HG03432 (cell line): Measurements from ENCODE around the gene GLRX.

Experiments
- ATAC-seq: cut with Tn5 transposase; IDR thresholded peaks from one replicate; pipeline ENCODE4 v1.9.1; 2021; ENCODE audit warnings: mild to moderate bottlenecking, moderate library complexity; ENCODE audit not compliant: unreplicated experiment

GLRX gene

GRCh38 chr5:95810305-95811125, 12.0 kb downstream of the GLRX start:
- ATAC-seq: no peak

- ATAC-seq: no peak
Observed at GRCh38 chr5:95809414-95809960, 13.0 kb downstream of the GLRX start.

GRCh38 chr5:95808686-95809413, 13.7 kb downstream of the GLRX start:
- peak; percentile 99 for ATAC-seq

GRCh38 chr5:95808013-95808685, 14.4 kb downstream of the GLRX start:
- no peak for ATAC-seq

GRCh38 chr5:95806687-95807086, 15.8 kb downstream of the GLRX start:
- no peak for ATAC-seq

GRCh38 chr5:95804736-95805539, 17.6 kb downstream of the GLRX start:
- ATAC-seq: no peak

- ATAC-seq: no peak
Observed at GRCh38 chr5:95803271-95804148, 19.0 kb downstream of the GLRX start.

- ATAC-seq: no peak
Observed at GRCh38 chr5:95801961-95802360, 20.6 kb downstream of the GLRX start.

GRCh38 chr5:95801532-95801931, 21.0 kb downstream of the GLRX start:
- ATAC-seq: no peak

GRCh38 chr5:95800553-95800952, 22.0 kb downstream of the GLRX start:
- no peak for ATAC-seq

GRCh38 chr5:95799191-95799835, 23.2 kb downstream of the GLRX start:
- ATAC-seq: no peak

- no peak for ATAC-seq
Observed at GRCh38 chr5:95798545-95798944, 24.0 kb downstream of the GLRX start.

GRCh38 chr5:95798048-95798447, 24.5 kb downstream of the GLRX start:
- ATAC-seq: no peak

- no peak for ATAC-seq
Observed at GRCh38 chr5:95797301-95797700, 25.2 kb downstream of the GLRX start.

- no peak for ATAC-seq
Observed at GRCh38 chr5:95794070-95794516, 28.4 kb downstream of the GLRX start.

- ATAC-seq: no peak
Observed at GRCh38 chr5:95791751-95792150, 30.8 kb downstream of the GLRX start.

GRCh38 chr5:95788493-95788892, 34.0 kb downstream of the GLRX start:
- ATAC-seq: no peak

GRCh38 chr5:95786821-95787418, 35.6 kb downstream of the GLRX start:
- no peak for ATAC-seq
